GM12892 (cell line): ENCODE results near the gene ISLR.

ENCODE experiments used
- DNase-seq: peaks from one replicate; pipeline ENCODE4 v3.0.0; 2011; ENCODE audit not compliant: insufficient read length
- FAIRE-seq: peaks from 2 replicates; lab custom pipeline; 2011; peaks lifted over from hg19 to GRCh38; lab: Jason Lieb, UNC
- POLR2A ChIP-seq: IDR thresholded peaks from 2 replicates; pipeline ENCODE4 v1.6.1; 2011; ENCODE audit warnings: low read depth, low read length, control low read depth
- POLR2AphosphoS5 ChIP-seq: IDR thresholded peaks from 2 replicates; pipeline ENCODE4 v1.6.1; 2011; ENCODE audit warnings: low read depth, low read length, control low read depth
- TAF1 ChIP-seq: IDR thresholded peaks from 2 replicates; pipeline ENCODE4 v1.6.1; 2011; ENCODE audit warnings: low read depth, mild to moderate bottlenecking, control low read depth, low read length, borderline replicate concordance

The ISLR gene

DNA sequence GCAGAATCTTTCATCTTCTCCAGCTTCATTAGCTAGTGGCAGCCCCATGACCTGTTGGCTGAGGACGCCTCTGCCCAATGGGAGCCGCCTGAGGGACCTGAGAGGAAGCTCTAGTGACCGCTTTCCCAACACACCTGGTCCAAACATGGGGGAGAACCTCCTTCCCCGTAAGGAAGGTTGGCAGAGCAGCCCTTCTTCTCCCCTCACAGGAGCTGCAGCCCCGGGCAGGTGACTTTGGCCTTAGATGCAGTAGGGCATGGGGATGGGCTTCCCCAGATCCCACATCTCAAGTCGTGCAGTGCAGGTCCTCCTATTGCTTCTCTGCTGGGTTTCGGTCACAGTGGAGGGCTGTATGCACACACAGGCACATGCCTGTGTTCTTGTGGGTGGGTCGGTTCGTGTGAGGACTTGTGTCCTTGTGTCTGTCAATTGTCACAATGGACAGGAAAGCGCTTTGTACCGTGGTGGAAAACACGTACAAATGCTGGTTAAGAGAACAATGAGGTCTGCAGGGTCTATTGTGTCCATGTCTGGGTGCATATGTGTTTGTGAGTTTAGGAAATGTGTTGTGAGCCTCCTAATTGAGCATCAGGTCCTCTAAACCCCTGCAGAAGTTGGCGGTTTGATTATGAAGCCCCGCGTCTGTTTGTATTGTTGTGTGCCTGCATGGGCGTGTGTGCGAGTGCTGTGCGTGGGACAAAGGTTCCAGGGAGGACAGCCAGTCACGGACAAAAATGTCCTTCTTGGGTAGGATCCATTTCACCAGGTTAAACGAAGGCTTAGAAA lies 41.7 kb upstream of the ISLR start:
- peak; percentile 36 for FAIRE-seq
- no peak for DNase-seq
- TF ChIP-seq POLR2AphosphoS5 (no peak), POLR2A (no peak), TAF1 (no peak)

DNA sequence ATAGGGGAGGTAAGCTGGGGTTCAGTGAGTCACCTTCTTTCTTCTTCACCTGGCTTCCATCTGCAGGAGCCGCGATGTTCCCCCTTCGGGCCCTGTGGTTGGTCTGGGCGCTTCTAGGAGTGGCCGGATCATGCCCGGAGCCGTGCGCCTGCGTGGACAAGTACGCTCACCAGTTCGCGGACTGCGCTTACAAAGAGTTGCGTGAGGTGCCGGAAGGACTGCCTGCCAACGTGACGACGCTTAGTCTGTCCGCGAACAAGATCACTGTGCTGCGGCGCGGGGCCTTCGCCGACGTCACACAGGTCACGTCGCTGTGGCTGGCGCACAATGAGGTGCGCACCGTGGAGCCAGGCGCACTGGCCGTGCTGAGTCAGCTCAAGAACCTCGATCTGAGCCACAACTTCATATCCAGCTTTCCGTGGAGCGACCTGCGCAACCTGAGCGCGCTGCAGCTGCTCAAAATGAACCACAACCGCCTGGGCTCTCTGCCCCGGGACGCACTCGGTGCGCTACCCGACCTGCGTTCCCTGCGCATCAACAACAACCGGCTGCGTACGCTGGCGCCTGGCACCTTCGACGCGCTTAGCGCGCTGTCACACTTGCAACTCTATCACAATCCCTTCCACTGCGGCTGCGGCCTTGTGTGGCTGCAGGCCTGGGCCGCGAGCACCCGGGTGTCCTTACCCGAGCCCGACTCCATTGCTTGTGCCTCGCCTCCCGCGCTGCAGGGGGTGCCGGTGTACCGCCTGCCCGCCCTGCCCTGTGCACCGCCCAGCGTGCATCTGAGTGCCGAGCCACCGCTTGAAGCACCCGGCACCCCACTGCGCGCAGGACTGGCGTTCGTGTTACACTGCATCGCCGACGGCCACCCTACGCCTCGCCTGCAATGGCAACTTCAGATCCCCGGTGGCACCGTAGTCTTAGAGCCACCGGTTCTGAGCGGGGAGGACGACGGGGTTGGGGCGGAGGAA lies 40.5 kb upstream of the ISLR start:
- FAIRE-seq (no peak), DNase-seq (no peak)
- no peak for TF ChIP-seq TAF1
- no peak for TF ChIP-seq POLR2A
- TF ChIP-seq POLR2AphosphoS5 = no peak

DNA sequence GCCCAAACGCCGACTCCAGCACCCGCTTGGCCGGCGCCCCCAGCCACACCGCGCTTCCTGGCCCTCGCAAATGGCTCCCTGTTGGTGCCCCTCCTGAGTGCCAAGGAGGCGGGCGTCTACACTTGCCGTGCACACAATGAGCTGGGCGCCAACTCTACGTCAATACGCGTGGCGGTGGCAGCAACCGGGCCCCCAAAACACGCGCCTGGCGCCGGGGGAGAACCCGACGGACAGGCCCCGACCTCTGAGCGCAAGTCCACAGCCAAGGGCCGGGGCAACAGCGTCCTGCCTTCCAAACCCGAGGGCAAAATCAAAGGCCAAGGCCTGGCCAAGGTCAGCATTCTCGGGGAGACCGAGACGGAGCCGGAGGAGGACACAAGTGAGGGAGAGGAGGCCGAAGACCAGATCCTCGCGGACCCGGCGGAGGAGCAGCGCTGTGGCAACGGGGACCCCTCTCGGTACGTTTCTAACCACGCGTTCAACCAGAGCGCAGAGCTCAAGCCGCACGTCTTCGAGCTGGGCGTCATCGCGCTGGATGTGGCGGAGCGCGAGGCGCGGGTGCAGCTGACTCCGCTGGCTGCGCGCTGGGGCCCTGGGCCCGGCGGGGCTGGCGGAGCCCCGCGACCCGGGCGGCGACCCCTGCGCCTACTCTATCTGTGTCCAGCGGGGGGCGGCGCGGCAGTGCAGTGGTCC lies 39.7 kb upstream of the ISLR start:
- TF ChIP-seq POLR2A (no peak), TAF1 (no peak), POLR2AphosphoS5 (no peak)
- no peak for DNase-seq
- no peak for FAIRE-seq

DNA sequence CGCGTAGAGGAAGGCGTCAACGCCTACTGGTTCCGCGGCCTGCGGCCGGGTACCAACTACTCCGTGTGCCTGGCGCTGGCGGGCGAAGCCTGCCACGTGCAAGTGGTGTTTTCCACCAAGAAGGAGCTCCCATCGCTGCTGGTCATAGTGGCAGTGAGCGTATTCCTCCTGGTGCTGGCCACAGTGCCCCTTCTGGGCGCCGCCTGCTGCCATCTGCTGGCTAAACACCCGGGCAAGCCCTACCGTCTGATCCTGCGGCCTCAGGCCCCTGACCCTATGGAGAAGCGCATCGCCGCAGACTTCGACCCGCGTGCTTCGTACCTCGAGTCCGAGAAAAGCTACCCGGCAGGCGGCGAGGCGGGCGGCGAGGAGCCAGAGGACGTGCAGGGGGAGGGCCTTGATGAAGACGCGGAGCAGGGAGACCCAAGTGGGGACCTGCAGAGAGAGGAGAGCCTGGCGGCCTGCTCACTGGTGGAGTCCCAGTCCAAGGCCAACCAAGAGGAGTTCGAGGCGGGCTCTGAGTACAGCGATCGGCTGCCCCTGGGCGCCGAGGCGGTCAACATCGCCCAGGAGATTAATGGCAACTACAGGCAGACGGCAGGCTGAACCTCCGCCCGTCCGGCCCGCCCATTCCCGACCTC lies 39.0 kb upstream of the ISLR start:
- no peak for DNase-seq
- FAIRE-seq = no peak
- TF ChIP-seq POLR2AphosphoS5 (no peak), POLR2A (no peak), TAF1 (no peak)

DNA sequence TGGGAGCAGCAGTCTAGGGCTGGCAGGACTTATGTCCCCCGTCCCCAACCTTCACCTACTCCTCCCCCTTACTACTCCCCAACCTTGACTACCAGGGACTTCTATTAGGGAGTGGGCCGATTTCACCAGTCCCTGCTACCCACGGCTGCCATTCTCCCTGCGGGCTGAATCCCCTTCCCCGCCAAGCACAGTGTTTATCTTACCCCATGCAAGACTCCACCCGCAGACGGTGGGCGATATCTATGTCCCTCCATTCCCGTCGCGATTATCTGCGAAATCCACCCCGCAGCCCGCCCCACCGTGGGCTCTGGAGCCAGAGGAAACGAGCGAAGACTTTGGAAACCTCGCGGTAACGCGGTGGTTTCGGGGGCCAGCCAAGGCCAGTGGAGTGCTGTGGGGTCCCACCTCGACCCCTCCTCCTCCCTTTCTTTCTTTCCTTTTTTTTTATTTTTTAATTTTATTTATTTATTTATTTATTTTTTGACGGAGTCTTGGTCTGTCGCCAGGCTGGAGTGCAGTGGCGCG lies 38.4 kb upstream of the ISLR start:
- no peak for DNase-seq
- TF ChIP-seq TAF1 (no peak), POLR2AphosphoS5 (no peak), POLR2A (no peak)
- no peak for FAIRE-seq

DNA sequence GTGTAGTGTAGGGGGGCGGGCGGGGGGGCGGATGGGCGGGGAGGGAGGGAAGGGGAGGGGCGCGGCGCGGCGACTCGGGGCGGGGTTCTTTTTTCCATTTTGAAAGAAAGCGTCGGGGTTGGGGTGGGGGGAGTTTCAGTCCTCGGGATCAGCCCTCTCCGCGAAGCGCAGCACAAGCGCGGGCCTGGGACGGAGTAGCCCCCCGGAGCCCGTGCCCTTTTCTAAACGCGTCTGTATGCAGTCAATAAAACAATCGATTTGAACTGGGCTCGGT lies 37.0 kb upstream of the ISLR start:
- FAIRE-seq = no peak
- DNase-seq = no peak
- TF ChIP-seq POLR2A (no peak), POLR2AphosphoS5 (no peak)

DNA sequence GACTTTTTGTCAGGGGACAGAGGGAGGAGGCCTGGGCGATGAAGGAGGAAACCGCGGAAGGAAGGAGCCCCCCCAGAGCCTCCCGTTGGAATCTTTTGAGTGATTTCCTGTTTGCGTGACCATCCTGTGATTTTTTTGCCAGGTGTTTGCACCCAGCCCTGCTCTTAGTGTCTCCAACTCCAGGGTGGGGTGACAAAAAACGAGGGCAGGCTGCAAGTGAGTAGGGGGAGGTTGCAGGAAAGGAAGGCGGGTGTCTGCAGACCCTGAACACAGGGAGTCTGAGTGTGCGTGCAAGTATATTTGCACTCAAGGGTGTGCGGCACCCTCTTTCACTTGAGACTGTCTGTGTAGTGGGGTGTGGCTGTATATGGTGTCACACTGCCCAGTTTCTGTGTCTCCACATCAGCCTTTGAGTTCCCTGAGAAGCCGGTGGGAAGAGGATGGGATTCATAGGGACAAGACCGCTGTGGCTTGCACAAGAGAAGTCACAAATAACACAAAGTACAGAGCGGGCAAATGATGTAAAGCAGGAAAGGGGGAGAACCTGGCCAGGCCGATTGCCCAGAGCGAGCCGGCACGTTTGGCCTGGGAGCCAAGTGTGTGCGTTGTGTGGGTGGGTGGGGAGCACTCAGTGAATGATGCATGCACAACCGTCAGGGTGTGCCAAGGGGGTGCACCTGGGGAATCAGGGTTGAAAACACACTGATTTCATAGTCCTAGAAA lies 36.5 kb upstream of the ISLR start:
- TF ChIP-seq TAF1 (no peak), POLR2A (no peak), POLR2AphosphoS5 (no peak)
- peak; percentile 78 for FAIRE-seq
- DNase-seq = no peak

DNA sequence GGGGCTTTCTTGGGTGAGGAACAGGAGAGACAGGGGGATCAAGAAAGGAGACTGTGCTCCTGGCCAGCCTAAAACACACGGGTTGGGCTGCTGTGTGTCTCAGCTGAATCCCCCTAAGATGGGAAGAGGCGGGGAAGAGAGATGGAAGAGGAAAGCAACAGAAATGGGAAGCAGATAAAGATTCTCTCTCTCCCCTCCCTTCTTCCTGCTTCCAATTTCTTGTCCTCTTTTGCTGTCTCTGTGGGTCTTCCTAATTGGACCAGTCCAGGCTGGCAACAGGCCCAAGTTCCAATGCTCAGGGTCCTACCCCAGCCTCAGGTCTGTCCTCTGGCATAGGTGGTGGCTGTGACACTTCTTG lies 36.0 kb upstream of the ISLR start:
- FAIRE-seq (no peak), DNase-seq (no peak)
- TF ChIP-seq POLR2A (no peak), TAF1 (no peak), POLR2AphosphoS5 (no peak)

DNA sequence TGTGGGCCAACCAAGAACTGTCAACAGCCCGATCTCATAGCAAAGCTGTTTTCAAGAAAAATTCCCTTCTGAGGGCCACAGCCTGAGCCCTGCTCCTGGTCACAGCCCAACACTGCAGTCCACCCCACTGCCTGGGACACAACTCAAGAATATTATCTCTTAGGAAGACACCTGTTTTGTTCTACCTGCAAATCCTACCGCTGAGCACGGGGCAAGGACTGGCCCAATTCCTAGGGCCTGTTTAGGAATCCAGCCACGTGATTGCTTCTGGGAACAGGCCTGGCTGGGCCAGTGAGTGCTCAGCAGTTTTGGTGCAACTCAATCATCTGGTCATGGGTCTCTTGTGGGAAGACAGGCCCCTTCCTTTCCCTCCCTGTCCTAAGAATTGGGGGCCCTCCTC lies 34.9 kb upstream of the ISLR start:
- TF ChIP-seq POLR2AphosphoS5 = no peak
- TF ChIP-seq POLR2A = no peak
- TF ChIP-seq TAF1 = no peak
- FAIRE-seq (no peak), DNase-seq (no peak)

DNA sequence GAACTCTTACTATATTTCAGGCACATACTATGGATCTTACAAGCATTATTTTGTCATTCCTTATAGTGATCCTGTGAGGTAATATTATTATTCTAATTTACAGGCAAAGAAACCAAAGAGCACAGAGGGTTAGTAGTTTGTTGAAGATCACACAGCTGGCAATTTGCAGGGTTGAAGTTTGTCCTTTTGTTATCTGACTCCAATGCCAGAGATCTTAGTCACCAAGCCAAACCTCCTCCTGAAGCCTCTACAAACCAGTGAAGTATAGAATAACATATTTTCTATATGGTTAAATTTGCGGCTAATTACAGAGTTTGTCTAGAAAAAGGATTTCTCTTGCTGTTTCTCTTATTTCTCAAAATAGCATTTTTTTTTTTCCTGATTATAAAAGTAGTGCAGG lies 31.9 kb upstream of the ISLR start:
- DNase-seq = no peak
- no peak for TF ChIP-seq POLR2A
- TF ChIP-seq TAF1 = no peak
- no peak for TF ChIP-seq POLR2AphosphoS5
- no peak for FAIRE-seq

DNA sequence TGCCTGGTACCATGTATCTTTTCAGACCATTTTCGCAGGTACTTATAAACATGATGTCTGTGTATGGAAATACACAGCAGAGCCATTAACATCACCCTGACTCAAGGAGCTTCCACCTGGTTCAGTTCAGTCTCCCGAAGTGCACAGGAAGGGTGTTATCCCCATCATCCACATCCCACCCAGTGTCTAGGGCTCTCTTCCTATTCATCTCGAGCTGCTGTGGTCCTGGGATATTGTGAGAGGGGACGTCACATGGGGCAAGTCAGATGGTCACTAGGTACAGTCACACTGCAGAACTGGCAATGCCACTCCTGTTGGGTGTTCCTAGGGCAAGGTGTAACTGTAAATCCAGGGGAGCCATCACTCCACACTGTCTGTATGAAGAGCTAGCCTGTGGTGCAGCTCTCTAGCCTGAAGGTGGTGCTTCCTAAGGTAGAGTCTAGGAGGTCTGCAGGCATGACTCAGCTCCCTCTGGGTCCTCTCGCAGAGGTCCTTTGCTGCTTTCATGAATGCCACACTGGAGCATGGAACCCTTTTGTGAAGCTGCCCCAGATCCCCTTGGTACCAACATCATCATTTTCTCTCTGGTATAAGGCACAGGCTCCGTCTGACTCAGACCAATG lies 29.2 kb upstream of the ISLR start:
- FAIRE-seq (peak; percentile 84), DNase-seq (no peak)
- TF ChIP-seq POLR2AphosphoS5 = no peak
- no peak for TF ChIP-seq POLR2A
- no peak for TF ChIP-seq TAF1
